Raji (cell line): ENCODE results near the gene EPB41L4A.

Experiments
- POLR2A ChIP-seq: IDR thresholded peaks from 2 replicates; pipeline ENCODE4 v1.6.1; 2011; ENCODE audit warnings: low read depth, low read length, control low read depth; ENCODE audit not compliant: insufficient read depth

EPB41L4A gene

GRCh38 chr5:112338681-112339337, 80.3 kb downstream of the EPB41L4A start:
- no peak for TF ChIP-seq POLR2A

- TF ChIP-seq POLR2A, result no peak
Measured at GRCh38 chr5:112333331-112333781, 85.7 kb downstream of the EPB41L4A start.

GRCh38 chr5:112331892-112332291, 87.2 kb downstream of the EPB41L4A start:
- TF ChIP-seq POLR2A, result no peak

- TF ChIP-seq POLR2A, result no peak
Measured at GRCh38 chr5:112329419-112330090, 89.5 kb downstream of the EPB41L4A start.

GRCh38 chr5:112323166-112323565, 95.9 kb downstream of the EPB41L4A start:
- TF ChIP-seq POLR2A, result no peak

- TF ChIP-seq POLR2A, result no peak
Measured at GRCh38 chr5:112320408-112320807, 98.7 kb downstream of the EPB41L4A start.

- TF ChIP-seq POLR2A, result no peak
Measured at GRCh38 chr5:112318346-112318745, 100.7 kb downstream of the EPB41L4A start.

- no peak for TF ChIP-seq POLR2A
Measured at GRCh38 chr5:112317866-112318265, 101.2 kb downstream of the EPB41L4A start.

GRCh38 chr5:112316731-112317130, 102.3 kb downstream of the EPB41L4A start:
- no peak for TF ChIP-seq POLR2A

- no peak for TF ChIP-seq POLR2A
Measured at GRCh38 chr5:112316006-112316405, 103.1 kb downstream of the EPB41L4A start.

- TF ChIP-seq POLR2A, result no peak
Measured at GRCh38 chr5:112312295-112313275, 106.5 kb downstream of the EPB41L4A start.

GRCh38 chr5:112310746-112311145, 108.3 kb downstream of the EPB41L4A start:
- TF ChIP-seq POLR2A, result no peak

- no peak for TF ChIP-seq POLR2A
Measured at GRCh38 chr5:112308608-112309007, 110.5 kb downstream of the EPB41L4A start.

- TF ChIP-seq POLR2A, result no peak
Measured at GRCh38 chr5:112306956-112307355, 112.1 kb downstream of the EPB41L4A start.

- TF ChIP-seq POLR2A, result no peak
Measured at GRCh38 chr5:112304743-112305142, 114.3 kb downstream of the EPB41L4A start.
